Bone marrow (tissue), 2 donors: ENCODE data around the gene BLVRA.

Source experiments
- DNase-seq, 2 donors: peaks; one replicate each; lab custom pipeline; 2025; lab: John Stamatoyannopoulos, UW

BLVRA gene

GRCh38 chr7:43750016-43750887, 8.2 kb upstream of the BLVRA start:
- no peak for DNase-seq

DNA sequence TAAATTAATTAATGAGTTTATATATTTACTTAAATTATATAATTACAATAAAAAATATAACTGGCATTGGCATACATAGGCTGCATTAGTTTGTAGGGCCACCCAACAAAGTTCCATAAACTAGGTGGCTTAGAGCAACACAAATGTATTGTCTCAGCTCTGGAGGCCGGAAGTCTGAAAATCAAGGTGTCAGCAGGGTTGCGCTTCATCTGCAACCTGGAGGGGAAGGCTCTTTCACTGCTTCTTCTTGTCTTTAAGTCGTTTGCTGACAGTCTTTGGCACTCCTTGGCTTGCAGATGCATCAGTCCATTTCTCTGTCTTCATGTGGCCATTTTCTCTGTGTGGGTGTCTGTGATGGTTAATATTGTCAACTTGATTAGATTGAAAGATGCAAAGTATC, 6.1 kb upstream of the BLVRA start:
- DNase-seq, result no peak

- no peak for DNase-seq
Observed at GRCh38 chr7:43753271-43753810, 5.1 kb upstream of the BLVRA start.

DNA sequence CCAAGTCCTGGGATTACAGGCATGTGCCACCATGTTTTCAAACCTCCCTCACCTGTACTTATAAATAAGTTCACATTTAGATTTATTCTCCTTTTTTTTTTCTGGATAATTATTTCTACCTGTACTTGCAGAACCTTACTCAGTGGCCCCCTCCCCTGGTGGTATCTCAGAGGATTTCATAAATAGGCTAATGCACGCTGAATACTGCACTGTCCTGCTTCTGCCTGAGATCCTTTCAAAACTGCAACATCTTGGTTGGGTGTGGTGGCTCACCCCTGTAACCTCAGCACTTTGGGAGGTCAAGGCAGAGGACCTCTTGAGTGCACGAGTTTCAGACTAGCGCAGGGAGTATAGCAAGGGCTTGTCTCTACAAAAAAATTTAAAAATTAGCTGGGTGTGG, 4.6 kb upstream of the BLVRA start:
- DNase-seq, result no peak

DNA sequence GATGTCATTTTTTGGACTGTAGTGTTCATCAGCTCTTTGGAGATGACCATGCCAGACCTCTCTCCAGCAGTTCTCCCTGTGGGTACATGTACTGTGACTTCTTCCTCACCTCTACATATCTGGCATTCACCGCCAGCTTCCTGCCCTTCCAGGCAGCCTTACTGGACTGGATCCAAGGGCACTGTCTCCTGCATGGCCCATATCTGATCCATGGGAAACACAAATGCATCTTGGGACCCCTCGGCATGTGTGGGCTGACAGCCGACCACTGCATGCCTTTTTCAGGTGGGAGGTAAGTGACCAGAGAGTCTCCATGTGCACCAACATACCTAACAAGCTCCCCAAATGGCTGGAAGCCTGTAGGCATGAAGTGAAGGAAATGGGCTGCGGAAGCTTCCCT, 3.9 kb upstream of the BLVRA start:
- no peak for DNase-seq

GRCh38 chr7:43756368-43757072, 2.0 kb upstream of the BLVRA start:
- DNase-seq, result no peak

DNA sequence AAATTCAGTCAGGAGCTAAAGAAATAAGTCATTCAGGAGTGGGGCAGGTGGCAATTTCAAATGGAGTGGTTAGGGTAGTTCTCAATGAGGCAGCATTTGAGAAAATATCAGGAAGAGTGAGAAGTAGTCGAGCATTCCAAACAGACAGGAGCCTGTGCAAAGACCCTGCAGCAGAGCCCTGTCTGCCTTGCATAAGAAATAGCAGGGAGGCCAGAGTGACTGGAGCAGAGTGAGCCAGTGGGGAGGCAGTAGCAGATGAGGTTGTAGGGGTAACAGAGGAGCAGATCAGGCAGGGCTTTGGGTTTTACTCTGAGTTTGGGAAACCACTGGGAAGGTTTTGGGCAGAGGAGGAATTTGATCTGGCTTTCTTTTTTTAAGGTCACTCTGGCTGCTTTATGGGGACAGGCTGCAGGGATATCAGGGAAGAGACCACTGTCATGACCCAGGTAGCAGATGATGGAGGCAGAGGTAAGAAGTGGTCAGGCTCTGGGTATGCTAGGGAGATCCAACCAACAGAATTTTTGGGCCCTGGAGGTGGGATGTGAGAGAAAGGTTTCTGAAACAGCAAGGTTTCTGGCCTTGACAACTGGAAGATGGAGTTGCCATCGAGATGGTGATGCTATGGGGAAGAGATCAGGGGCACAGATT, 1.3 kb upstream of the BLVRA start:
- no peak for DNase-seq

GRCh38 chr7:43758822-43759683, 573 bp downstream of the BLVRA start:
- DNase-seq, result peak; percentile 48 to 65

DNA sequence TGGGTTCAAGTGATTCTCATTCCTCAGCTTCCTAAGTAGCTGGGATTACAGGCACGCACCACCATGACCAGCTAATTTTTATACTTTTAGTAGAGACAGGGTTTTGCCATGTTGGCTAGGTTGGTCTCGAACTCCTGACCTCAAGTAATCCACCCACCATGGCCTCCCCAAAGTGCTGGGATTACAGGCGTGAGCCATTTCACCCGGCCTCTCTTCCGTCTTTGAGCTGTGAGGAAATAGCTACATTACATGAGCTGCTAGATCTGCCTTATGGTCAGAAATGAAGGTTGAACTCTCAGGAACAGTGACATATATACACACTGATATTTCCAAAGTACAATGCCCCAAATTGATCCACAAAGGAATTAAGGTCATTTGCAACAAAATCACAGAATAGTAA, 2.4 kb downstream of the BLVRA start:
- no peak for DNase-seq

DNA sequence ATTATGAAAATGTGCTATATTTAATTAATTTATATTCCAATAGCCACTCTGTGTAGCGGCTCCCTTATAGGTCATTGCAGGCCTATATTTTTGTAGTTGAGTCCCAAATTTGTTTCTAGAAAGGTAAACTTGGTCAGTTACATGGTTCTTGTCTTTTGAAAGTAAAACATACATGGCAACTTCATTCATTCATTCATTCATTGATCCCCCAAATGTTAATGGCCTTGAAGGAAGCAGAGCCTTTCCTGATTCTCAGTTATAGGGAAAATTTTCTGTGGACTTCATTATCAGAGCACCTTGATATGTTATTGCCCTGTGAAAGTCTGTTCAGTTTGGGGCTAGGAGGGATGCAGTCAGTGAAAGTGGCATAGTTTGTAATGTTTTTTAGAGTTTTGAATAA, 2.9 kb downstream of the BLVRA start:
- DNase-seq, result no peak

GRCh38 chr7:43761938-43762692, 3.6 kb downstream of the BLVRA start:
- no peak for DNase-seq

DNA sequence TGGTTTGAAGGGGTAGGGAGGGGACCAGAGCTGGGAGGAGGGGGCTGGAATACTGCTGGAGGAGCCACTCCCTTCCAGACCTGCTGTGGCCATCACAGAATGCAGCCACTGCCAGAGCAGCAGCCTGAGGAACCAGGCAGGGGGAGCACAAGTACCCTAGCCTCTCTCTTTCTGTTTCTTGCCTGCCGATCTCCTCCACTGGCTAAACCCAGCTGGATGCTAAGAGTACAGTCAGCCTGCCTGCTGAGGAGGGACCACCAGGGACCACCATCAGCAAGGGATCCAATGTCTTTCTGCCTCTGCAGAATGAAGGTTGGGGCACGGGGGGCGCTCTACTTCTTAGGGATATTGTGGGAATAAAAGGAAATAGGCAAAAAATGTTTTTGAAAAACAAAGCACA, 4.7 kb downstream of the BLVRA start:
- no peak for DNase-seq

- DNase-seq, result no peak
Observed at GRCh38 chr7:43764039-43764761, 5.7 kb downstream of the BLVRA start.

- DNase-seq, result no peak
Observed at GRCh38 chr7:43764807-43765491, 6.5 kb downstream of the BLVRA start.

- DNase-seq, result no peak
Observed at GRCh38 chr7:43766564-43766963, 8.1 kb downstream of the BLVRA start.

GRCh38 chr7:43767311-43767710, 8.8 kb downstream of the BLVRA start:
- no peak for DNase-seq

DNA sequence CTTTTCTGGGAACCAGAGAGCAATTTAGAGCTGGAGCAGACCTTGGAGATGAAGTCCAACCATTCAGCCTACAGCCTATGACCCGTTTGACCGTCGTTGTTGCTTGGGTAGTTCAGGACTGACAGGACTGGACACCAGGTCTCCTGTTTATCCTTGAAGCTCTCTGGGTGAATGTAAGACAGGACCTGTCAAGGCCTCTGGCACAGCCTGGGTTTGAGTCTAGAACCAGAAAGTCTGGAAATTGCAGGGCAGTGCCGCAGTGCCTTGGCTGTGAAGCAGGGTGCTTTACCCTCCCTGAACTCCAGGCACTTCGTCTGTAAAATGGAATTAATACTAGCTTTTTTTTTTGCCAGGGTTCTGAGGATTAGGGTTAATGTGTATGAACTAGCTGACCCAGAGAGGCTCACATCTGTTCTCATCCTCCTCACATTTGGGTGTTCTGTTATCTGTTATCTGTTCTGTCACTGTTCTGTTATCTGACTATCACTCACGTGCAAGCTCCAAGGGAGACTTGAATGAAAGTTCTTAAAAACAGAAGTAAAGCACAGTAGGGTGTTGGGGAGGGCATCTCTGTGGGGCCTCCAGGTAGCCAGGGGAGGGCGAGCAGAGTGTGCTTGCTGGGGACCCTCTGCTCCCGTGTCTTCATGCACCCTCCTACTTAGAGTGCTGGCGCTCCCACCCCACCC, 9.9 kb downstream of the BLVRA start:
- no peak for DNase-seq

DNA sequence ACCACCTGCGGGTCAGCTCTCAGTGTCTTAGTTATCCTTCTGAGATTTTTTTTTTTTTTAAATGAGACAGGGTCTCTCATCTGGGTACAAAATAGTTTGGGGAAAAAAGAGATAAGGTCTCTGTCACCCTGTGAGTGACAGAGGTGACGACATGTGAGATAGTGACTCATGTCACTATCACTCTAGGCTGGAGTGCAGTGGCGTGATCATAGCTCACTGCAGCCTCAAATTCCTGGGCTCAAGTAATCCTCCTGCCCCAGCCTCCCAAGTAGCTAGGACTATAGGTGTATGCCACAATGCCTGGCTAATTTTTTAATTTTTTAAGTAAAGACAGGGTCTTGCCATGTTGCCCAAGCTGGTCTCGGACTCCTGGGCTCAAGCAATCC, 10.4 kb downstream of the BLVRA start:
- DNase-seq, result no peak

DNA sequence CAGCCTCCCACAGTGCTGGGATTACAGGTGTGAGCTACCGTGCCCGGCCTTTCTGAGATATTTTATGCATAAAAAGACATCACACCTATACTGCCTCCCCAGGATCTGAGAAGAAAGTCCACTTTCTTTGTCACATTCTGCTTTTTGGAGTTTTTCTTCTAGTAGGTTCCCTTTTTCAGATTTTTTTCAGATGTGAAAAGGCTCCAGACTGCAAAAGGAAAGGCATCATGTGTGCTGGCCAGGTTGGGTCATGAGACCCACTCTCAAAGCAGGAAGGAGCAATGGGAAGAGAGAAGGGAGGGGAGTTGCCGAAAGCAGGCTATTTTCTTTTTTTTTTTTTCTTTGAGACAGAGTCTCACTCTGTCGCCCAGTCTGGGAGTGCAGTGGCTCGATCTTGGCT, 10.8 kb downstream of the BLVRA start:
- no peak for DNase-seq
